Peyer's patch (tissue), 4 donors: Measurements from ENCODE around the gene RELB. TPM values are rescaled to one million over a fixed set of nuclear protein-coding genes. Genes with fewer than 3 reads are reported as not detected.

Experiments
- DNase-seq, 3 donors: peaks; one replicate each; pipeline ENCODE4 v3.0.0-alpha.2; 2017 to 2019
- H3K27ac ChIP-seq, 4 donors: fragments of 200-600 bp; sonication (generic); one replicate each; pipeline ENCODE4 v1.5.1; 2016 to 2019
- H3K27me3 ChIP-seq, 2 donors: fragments of 200-600 bp; sonication (generic); one replicate each; pipeline ENCODE4 v1.5.1; 2019
- H3K36me3 ChIP-seq, 3 donors: fragments of 200-600 bp; sonication (generic); one replicate each; pipeline ENCODE4 v1.5.1; 2016 to 2019
- H3K4me1 ChIP-seq, 4 donors: fragments of 200-600 bp; sonication (generic); one replicate each; pipeline ENCODE4 v1.5.1; 2016 to 2019
- H3K4me3 ChIP-seq, 4 donors: fragments of 200-600 bp; sonication (generic); 1 replicate in 3 of 4; 2 replicates in 1 of 4; pipeline ENCODE4 v1.5.1; 2016 to 2019; ENCODE audit warnings: mild to moderate bottlenecking in 1 of 4
- H3K9me3 ChIP-seq, 4 donors: fragments of 200-600 bp; sonication (generic); one replicate each; pipeline ENCODE4 v1.5.1; 2016 to 2019; ENCODE audit warnings: mild to moderate bottlenecking in 1 of 4
- POLR2A ChIP-seq, 2 donors: fragments of 450-650 bp; IDR thresholded peaks; one replicate each; pipeline ENCODE4 v1.5.1; 2017; ENCODE audit warnings: antibody characterized with exemption in 2 of 2, mild to moderate bottlenecking in 2 of 2, moderate library complexity in 2 of 2
- total RNA-seq, 4 donors: library from RNA; depleted of rRNA; stranded (reverse); fragments of >200 nt; gene quantifications; one replicate each; pipeline ENCODE4 v1.1.0, GENCODE V29; 2016
- TF ChIP-seq, protein P1 (sequence below), 6 experiments: fragments of 450-650 bp in 4 of 6; fragments of 200-600 bp in 2 of 6; sonication (generic) in 1 of 6; IDR thresholded peaks; one replicate each; pipeline ENCODE4 v1.5.1; 2017 to 2019; ENCODE audit warnings: antibody characterized with exemption in 6 of 6, mild to moderate bottlenecking in 3 of 6, moderate library complexity in 1 of 6

The RELB gene
- total RNA-seq, 4 donors from 2014 or later: 13.3 to 49.8 (median 20.4) TPM

DNA sequence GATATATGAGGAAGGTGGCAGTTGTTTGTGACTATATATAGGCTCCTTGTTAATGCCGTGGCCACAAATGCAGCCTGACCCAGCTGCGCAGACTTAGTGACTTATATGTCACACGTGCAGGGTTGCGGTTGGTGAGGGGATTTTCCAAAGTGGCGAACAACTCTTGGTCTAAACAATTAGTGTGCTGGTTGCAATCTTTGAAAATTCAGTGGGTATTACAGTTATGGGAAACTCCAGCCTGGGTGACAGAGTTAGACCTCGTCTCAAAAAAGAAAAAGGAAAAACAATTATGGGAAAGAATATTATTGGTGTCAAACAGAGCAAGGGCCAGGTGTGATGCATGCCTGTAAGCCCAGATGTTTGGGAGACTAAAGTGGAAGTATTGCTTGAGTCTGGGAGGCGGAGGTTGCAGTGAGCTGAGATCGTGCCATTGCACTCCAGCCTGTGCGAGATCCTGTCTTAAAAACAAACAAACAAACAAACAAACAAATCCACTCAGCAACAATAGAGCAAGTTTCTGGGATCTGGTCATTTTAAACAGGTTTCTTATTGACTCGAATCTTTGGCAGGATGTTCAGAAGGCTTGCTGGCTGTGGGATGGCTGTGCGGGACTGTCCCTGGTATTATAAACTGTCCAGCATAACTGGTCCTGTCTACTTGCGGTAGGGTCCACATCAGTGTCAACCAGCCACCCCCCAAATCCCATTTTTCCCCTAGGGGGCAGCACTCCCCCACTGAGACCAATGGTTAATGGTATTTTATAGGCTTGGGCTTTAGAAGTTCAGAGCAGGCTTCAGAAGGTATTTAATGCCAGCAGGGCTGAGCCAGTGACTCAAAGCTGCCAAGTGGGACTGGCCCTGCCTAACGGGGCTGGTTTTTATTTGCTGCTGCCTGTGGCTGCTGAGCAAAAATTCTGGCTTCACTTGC is 15.4 kb downstream of the RELB start:
- H3K4me1 ChIP-seq: no peaks in the 10 kb centered on the region
- peaks cover 0 to 47% (median 0%) of the 10 kb centered on the region in 3 donors for H3K36me3 ChIP-seq
- H3K27me3 ChIP-seq: no peaks in the 10 kb centered on the region

DNA sequence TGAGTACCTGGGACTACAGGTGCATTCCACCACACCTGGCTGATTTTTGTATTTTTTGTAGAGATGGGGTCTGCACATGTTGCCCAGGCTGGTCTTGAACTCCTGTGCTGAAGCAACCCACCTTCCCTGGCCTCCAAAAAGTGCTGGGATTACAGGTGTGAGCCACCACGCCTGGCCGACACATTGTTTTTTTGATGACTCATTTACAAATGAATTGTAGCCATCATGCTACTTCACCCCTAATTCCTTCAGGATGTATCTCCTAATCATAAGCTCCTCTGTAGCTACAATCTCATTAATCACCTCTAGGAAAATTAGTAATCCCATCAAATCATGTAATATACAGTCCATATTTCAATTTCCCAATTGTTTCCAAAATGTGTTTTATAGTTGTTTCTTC is 17.9 kb downstream of the RELB start:
- peaks cover 0 to 23% (median 0%) of the 10 kb centered on the region in 3 donors for H3K36me3 ChIP-seq
- no peak overlapping the region for H3K4me3 ChIP-seq
- TF ChIP-seq, protein P1, sequence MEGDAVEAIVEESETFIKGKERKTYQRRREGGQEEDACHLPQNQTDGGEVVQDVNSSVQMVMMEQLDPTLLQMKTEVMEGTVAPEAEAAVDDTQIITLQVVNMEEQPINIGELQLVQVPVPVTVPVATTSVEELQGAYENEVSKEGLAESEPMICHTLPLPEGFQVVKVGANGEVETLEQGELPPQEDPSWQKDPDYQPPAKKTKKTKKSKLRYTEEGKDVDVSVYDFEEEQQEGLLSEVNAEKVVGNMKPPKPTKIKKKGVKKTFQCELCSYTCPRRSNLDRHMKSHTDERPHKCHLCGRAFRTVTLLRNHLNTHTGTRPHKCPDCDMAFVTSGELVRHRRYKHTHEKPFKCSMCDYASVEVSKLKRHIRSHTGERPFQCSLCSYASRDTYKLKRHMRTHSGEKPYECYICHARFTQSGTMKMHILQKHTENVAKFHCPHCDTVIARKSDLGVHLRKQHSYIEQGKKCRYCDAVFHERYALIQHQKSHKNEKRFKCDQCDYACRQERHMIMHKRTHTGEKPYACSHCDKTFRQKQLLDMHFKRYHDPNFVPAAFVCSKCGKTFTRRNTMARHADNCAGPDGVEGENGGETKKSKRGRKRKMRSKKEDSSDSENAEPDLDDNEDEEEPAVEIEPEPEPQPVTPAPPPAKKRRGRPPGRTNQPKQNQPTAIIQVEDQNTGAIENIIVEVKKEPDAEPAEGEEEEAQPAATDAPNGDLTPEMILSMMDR (IDR thresholded peaks at IDR 0.05): no peak
- TF ChIP-seq POLR2A (IDR thresholded peaks at IDR 0.05): no peak
- H3K27me3 ChIP-seq: no peaks in the 10 kb centered on the region
- DNase-seq: no peak
- H3K27ac ChIP-seq: no peak overlapping the region
- no peaks in the 10 kb centered on the region for H3K9me3 ChIP-seq
- no peaks in the 10 kb centered on the region for H3K4me1 ChIP-seq

More for the DNA sequence above, 15.4 kb downstream of the RELB start:
- no peaks in the 10 kb centered on the region for H3K9me3 ChIP-seq
- no peak for TF ChIP-seq POLR2A (IDR thresholded peaks at IDR 0.05)
- TF ChIP-seq, protein P1 (IDR thresholded peaks at IDR 0.05): peak; percentile 56 to 80 (median 58)
- peak in 2 of 3 donors; percentile 84 for DNase-seq
- peak overlapping the region in 3 of 4 donors; percentile 6 to 61 (median 38) for H3K27ac ChIP-seq
- no peak overlapping the region for H3K4me3 ChIP-seq

DNA sequence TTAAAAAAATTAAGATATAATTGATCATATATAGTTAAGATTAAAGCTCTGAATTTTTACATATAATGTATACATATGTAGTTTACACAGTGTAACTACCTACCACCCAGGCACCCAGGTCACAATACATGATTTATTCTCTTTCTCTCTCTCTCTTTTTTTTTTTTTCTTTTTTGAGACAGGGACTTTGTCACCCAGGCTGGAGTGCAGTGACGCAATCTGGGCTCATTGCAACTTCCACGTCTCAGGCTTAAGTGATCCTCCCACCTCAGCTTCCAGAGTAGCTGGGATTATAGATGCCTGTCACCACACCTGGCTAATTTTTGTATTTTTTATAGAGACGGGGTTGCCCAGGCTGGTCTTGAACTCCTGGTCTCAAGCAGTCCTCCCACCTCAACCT is 18.8 kb downstream of the RELB start:
- no peaks in the 10 kb centered on the region for H3K4me1 ChIP-seq
- TF ChIP-seq, protein P1 (IDR thresholded peaks at IDR 0.05): no peak
- TF ChIP-seq POLR2A (IDR thresholded peaks at IDR 0.05): no peak
- H3K36me3 ChIP-seq: peaks cover 0 to 18% (median 0%) of the 10 kb centered on the region in 3 donors
- H3K27ac ChIP-seq: no peak overlapping the region
- DNase-seq: no peak
- no peaks in the 10 kb centered on the region for H3K9me3 ChIP-seq
- H3K4me3 ChIP-seq: no peak overlapping the region
- H3K27me3 ChIP-seq: no peaks in the 10 kb centered on the region

DNA sequence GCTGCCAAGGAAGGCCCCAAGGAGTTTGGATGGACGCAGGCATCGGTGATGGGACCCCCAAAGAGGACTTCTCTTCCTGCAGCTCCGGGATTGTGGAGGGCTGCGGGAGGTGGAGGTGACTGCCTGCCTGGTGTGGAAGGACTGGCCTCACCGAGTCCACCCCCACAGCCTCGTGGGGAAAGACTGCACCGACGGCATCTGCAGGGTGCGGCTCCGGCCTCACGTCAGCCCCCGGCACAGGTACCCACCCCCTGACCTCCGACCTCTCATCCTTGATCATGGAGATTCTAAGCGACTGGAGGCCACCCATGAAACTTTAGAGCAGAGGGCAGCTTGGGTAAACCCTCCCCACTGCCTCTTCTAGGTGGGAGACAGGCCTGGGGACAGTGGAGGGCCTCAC is 20.7 kb downstream of the RELB start:
- Histone ChIP-seq H3K27ac (no peak overlapping the region), H3K36me3 (peaks cover 0 to 34% (median 0%) of the 10 kb centered on the region in 3 donors), H3K4me3 (no peak overlapping the region), H3K4me1 (no peaks in the 10 kb centered on the region), H3K27me3 (no peaks in the 10 kb centered on the region), H3K9me3 (no peaks in the 10 kb centered on the region)
- TF ChIP-seq, protein P1 (IDR thresholded peaks at IDR 0.05): no peak
- no peak for TF ChIP-seq POLR2A (IDR thresholded peaks at IDR 0.05)
- DNase-seq: no peak

GRCh38 chr19:45023048-45023447 is 21.8 kb downstream of the RELB start:
- Histone ChIP-seq H3K4me3 (no peak overlapping the region), H3K27me3 (no peaks in the 10 kb centered on the region), H3K36me3 (peaks cover 0 to 44% (median 0%) of the 10 kb centered on the region in 3 donors), H3K4me1 (no peaks in the 10 kb centered on the region), H3K9me3 (no peaks in the 10 kb centered on the region), H3K27ac (no peak overlapping the region)
- DNase-seq: no peak
- TF ChIP-seq, protein P1 (IDR thresholded peaks at IDR 0.05): no peak
- no peak for TF ChIP-seq POLR2A (IDR thresholded peaks at IDR 0.05)
